Measurements from ENCODE around the gene ACTG2. TPM values are rescaled to one million over a fixed set of nuclear protein-coding genes. Genes with fewer than 3 reads are reported as not detected.

ACTG2 gene
- total RNA-seq, 1 experiment from 2014 or later, result 1.5 TPM

DNA sequence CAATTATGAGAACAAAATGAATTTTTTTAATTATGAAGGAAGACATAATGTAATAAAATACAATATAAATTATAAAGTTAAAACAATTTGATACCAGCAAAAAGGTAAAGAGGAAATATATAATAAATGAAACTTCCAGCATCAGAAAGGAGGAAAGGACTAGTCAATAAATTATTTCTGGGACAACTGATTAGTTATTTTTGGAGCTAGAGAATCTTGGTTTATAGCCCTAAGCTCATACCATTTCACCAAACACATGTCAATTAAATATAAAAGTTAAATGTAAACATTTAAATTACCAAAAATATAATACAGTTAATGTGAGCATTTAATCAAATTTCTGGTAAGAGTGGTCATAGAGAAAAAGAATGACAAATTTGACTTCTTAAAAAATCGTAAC is 12.1 kb downstream of the ACTG2 start:
- no peak overlapping the region for H3K14ac ChIP-seq (ENCODE audit: insufficient read depth, low read length)
- H4K91ac ChIP-seq (ENCODE audit: insufficient read length, low read depth, low read length), result no peak overlapping the region

More for the DNA sequence above, 12.1 kb downstream of the ACTG2 start:
- no peaks in the 10 kb centered on the region for H3K4me1 ChIP-seq (ENCODE audit: insufficient read depth, low read length)
- H2BK5ac ChIP-seq (ENCODE audit: insufficient read length, low read length), result no peak overlapping the region
- H3K27me3 Mint-ChIP-seq (ENCODE audit: low read depth), result peaks cover 8% of the 10 kb centered on the region
- H4K5ac ChIP-seq (ENCODE audit: insufficient read length, low read depth, low read length), result no peak overlapping the region
- peaks cover 4 to 8% of the 10 kb centered on the region in 2 experiments for H3K4me1 Mint-ChIP-seq
- no peaks in the 10 kb centered on the region; a peak in 1 of 7 replicates for H3K36me3 Mint-ChIP-seq (ENCODE audit: insufficient read depth in 1 of 3, low read depth in 3 of 3)
- WGBS (ENCODE audit: extremely low coverage, insufficient read length, low lambda C conversion rate), result no CpG with 5 or more reads among the region's 1 CpG
- H3K79me2 ChIP-seq (ENCODE audit: insufficient read depth, low read length), result no peaks in the 10 kb centered on the region
- no peak overlapping the region for H3K27ac ChIP-seq (ENCODE audit: insufficient read length, low read depth, low read length)
- no peak overlapping the region for H2AK5ac ChIP-seq (ENCODE audit: insufficient read length, low read length)
- no peak overlapping the region for H2BK12ac ChIP-seq (ENCODE audit: insufficient read length, low read depth, low read length)
- H3K4ac ChIP-seq (ENCODE audit: low read depth, low read length), result no peak overlapping the region
- TF ChIP-seq, protein P1, sequence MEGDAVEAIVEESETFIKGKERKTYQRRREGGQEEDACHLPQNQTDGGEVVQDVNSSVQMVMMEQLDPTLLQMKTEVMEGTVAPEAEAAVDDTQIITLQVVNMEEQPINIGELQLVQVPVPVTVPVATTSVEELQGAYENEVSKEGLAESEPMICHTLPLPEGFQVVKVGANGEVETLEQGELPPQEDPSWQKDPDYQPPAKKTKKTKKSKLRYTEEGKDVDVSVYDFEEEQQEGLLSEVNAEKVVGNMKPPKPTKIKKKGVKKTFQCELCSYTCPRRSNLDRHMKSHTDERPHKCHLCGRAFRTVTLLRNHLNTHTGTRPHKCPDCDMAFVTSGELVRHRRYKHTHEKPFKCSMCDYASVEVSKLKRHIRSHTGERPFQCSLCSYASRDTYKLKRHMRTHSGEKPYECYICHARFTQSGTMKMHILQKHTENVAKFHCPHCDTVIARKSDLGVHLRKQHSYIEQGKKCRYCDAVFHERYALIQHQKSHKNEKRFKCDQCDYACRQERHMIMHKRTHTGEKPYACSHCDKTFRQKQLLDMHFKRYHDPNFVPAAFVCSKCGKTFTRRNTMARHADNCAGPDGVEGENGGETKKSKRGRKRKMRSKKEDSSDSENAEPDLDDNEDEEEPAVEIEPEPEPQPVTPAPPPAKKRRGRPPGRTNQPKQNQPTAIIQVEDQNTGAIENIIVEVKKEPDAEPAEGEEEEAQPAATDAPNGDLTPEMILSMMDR (conservative IDR thresholded peaks at IDR 0.05), result no peak
- no peak overlapping the region for H2AFZ ChIP-seq (ENCODE audit: low read length)
- H3K27ac Mint-ChIP-seq, result no peak overlapping the region
- H3K18ac ChIP-seq (ENCODE audit: insufficient read length, low read depth, low read length), result no peak overlapping the region
- H3K9me3 Mint-ChIP-seq, result no peaks in the 10 kb centered on the region
- H3K79me1 ChIP-seq (ENCODE audit: insufficient read depth, low read depth, low read length, poor library complexity, severe bottlenecking), result no peaks in the 10 kb centered on the region
- H3K27me3 ChIP-seq (ENCODE audit: insufficient read depth, low read length), result no peaks in the 10 kb centered on the region
- H2BK120ac ChIP-seq (ENCODE audit: low read depth, low read length, poor library complexity, severe bottlenecking), result no peak overlapping the region
- H3K23ac ChIP-seq (ENCODE audit: insufficient read length, low read depth, low read length), result no peak overlapping the region
- no peak overlapping the region for H3T11ph ChIP-seq (ENCODE audit: low read length)
- H3K4me3 Mint-ChIP-seq, result no peak overlapping the region
- H4K20me1 ChIP-seq (ENCODE audit: control insufficient read depth, insufficient read depth, insufficient read length), result no peaks in the 10 kb centered on the region
- no peak overlapping the region for H2BK20ac ChIP-seq (ENCODE audit: low read depth, low read length, poor library complexity, severe bottlenecking)
- H2BK15ac ChIP-seq (ENCODE audit: low read depth, low read length), result no peak overlapping the region
- H4K8ac ChIP-seq (replicated peaks; ENCODE audit: insufficient read length, low read depth, low read length), result no peak overlapping the region
- DNase-seq, result no peak
- no peak overlapping the region for H3K56ac ChIP-seq (ENCODE audit: insufficient read length, low read depth, low read length)
- H3K9ac ChIP-seq (ENCODE audit: extremely low read depth, insufficient read length, low read length), result no peak overlapping the region
- H3K4me2 ChIP-seq (ENCODE audit: insufficient read depth, insufficient read length, low read length), result no peak overlapping the region
- H3K23me2 ChIP-seq (ENCODE audit: insufficient read length, low read depth, low read length, poor library complexity, severe bottlenecking), result no peaks in the 10 kb centered on the region
- no peaks in the 10 kb centered on the region for H3K9me3 ChIP-seq (ENCODE audit: control insufficient read depth, low read depth, low read length)

Data from H9 (cell line).